BJ (cell line): ENCODE data around the gene JUNB. TPM values are rescaled to one million over a fixed set of nuclear protein-coding genes. Genes with fewer than 3 reads are reported as not detected.
A peak's percentile ranks its signal among the peaks of the same experiment; 100 is the strongest.

Experiments used
- CTCF ChIA-PET: fragments of 350-600 bp; formaldehyde crosslinking; extraction: SDS; loops from one replicate; lab custom pipeline; 2021; ENCODE audit warnings: antibody characterized with exemption, inconsistent platforms; lab: Yijun Ruan, JAX
- POLR2A ChIA-PET: fragments of 300-600 bp; sonication (Branson Sonifier 250); formaldehyde crosslinking; extraction: SDS; loops from one replicate; lab custom pipeline; 2021; ENCODE audit warnings: antibody characterized with exemption; lab: Charles Lee
- DNase-seq: peaks from one replicate; pipeline ENCODE4 v3.0.0-alpha.2; 2011; ENCODE audit warnings: low read depth
- H3K27me3 ChIP-seq: 2 replicates; pipeline ENCODE4 v1.6.0; 2011; ENCODE audit warnings: low read length; ENCODE audit not compliant: control insufficient read depth, insufficient read depth
- H3K36me3 ChIP-seq: 2 replicates; pipeline ENCODE4 v1.5.1; 2011; ENCODE audit warnings: low read length; ENCODE audit not compliant: control insufficient read depth, insufficient read depth
- H3K4me3 ChIP-seq: 2 replicates; pipeline ENCODE4 v1.5.1; 2011; ENCODE audit warnings: low read depth, mild to moderate bottlenecking, control low read depth, low read length
- polyA plus RNA-seq: library from polyadenylated mRNA; depleted of rRNA; stranded (reverse); fragments of >200 nt; gene quantifications from 2 replicates; pipeline ENCODE4 v1.2.3, GENCODE V29; 2011
- TF ChIP-seq, protein P1 (sequence below): IDR thresholded peaks from 2 replicates; pipeline ENCODE4 v1.5.1; 2011; ENCODE audit warnings: low read depth, mild to moderate bottlenecking, control low read depth, inconsistent platforms, low read length, moderate library complexity; ENCODE audit not compliant: insufficient read depth

Gene JUNB
- polyA plus RNA-seq, 1 experiment = 49.4 TPM

DNA sequence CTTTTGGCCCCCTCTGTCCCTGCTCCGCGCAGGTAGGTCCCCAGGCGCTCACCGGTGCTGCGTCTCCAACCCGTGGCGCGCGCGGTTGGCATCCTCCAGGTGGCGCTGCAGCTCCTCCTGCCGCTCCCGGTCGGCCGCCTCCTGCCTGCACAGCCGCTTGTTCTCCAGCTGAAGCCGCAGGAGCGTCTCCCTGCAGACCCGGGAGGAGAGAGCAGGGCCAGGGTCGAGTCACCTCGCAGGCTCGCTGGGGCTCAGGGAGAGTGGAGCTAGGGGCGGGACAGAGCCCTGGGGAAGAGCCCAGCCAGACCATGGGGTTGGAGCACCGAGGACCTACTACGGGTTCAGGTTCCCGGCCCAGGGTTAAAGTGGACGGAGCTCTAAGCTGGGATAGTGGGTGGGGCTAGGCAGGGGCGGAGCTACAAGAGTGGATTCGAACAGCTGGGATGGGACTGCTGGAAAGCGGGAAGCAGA, 25.2 kb upstream of the JUNB start:
- Histone ChIP-seq H3K4me3 (peak overlapping the region; percentile 49), H3K36me3 (peaks cover 6% of the 10 kb centered on the region), H3K27me3 (no peaks in the 10 kb centered on the region)
- CTCF ChIA-PET = interaction anchor here (0.6 to 28.6 kb wide), 31 partner anchors 8 to 202 kb away, joined by 3 to 874 read pairs (median 4); partner anchors contain the start of genes BEST2, DNASE2, FBXW9 and GET3
- TF ChIP-seq, protein P1, sequence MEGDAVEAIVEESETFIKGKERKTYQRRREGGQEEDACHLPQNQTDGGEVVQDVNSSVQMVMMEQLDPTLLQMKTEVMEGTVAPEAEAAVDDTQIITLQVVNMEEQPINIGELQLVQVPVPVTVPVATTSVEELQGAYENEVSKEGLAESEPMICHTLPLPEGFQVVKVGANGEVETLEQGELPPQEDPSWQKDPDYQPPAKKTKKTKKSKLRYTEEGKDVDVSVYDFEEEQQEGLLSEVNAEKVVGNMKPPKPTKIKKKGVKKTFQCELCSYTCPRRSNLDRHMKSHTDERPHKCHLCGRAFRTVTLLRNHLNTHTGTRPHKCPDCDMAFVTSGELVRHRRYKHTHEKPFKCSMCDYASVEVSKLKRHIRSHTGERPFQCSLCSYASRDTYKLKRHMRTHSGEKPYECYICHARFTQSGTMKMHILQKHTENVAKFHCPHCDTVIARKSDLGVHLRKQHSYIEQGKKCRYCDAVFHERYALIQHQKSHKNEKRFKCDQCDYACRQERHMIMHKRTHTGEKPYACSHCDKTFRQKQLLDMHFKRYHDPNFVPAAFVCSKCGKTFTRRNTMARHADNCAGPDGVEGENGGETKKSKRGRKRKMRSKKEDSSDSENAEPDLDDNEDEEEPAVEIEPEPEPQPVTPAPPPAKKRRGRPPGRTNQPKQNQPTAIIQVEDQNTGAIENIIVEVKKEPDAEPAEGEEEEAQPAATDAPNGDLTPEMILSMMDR = peak; percentile 88
- POLR2A ChIA-PET = interaction anchor here (0.6 to 1.2 kb wide), 3 partner anchors 26 to 30 kb away, joined by 3 to 5 read pairs (median 3); partner anchors contain the start of gene JUNB
- no peak for DNase-seq

- no peak for DNase-seq
- CTCF ChIA-PET = interaction anchor here (1.5 to 28.6 kb wide), 8 partner anchors 10 to 82 kb away, joined by 4 to 874 read pairs (median 41); partner anchors contain the start of genes BEST2, HOOK2, JUNB and PRDX2
- POLR2A ChIA-PET = no interaction called here
Measured at GRCh38 chr19:12767150-12767549, 24.1 kb upstream of the JUNB start.

DNA sequence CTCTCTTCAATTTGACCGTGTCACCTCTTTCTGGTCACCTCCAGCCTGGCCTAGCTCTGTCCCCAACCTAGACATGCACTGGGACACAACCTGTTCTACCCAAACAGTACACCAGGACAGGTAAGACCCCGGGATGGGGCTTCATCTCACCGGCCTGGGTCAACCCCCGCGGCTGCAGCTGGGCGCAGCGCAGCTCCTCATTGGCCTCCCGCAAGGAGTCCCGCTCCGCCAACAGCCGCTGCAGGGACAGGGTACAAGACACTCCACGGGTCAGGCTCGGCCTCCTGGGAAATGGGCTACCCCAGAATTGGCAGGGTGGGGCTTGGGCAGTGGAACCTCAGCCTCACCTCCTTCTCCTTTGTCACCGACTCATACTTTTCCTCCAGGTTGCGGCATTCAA, 23.6 kb upstream of the JUNB start:
- POLR2A ChIA-PET = no interaction called here
- TF ChIP-seq, protein P1 = no peak

More at GRCh38 chr19:12767150-12767549, 24.1 kb upstream of the JUNB start:
- H3K4me3 ChIP-seq = no peak overlapping the region
- H3K27me3 ChIP-seq = no peaks in the 10 kb centered on the region
- H3K36me3 ChIP-seq = peaks cover 6% of the 10 kb centered on the region
- TF ChIP-seq, protein P1 = no peak

GRCh38 chr19:12769689-12770088, 21.6 kb upstream of the JUNB start:
- TF ChIP-seq, protein P1 = no peak
- DNase-seq = no peak
- Histone ChIP-seq H3K4me3 (no peak overlapping the region), H3K27me3 (no peaks in the 10 kb centered on the region), H3K36me3 (peaks cover 2% of the 10 kb centered on the region)
- ChIA-PET CTCF (interaction anchor here (2.4 to 28.6 kb wide), 3 partner anchors 9 to 80 kb away, joined by 17 to 874 read pairs (median 355); partner anchors contain the start of genes JUNB, PRDX2, RNASEH2A and THSD8), POLR2A (no interaction called here)

More for the DNA sequence above, 23.6 kb upstream of the JUNB start:
- Histone ChIP-seq H3K4me3 (no peak overlapping the region), H3K36me3 (peaks cover 8% of the 10 kb centered on the region), H3K27me3 (no peaks in the 10 kb centered on the region)
- CTCF ChIA-PET = interaction anchor here (1.5 to 28.6 kb wide), 6 partner anchors 9 to 82 kb away, joined by 4 to 874 read pairs (median 64); partner anchors contain the start of genes BEST2, HOOK2, JUNB and PRDX2
- no peak for DNase-seq

DNA sequence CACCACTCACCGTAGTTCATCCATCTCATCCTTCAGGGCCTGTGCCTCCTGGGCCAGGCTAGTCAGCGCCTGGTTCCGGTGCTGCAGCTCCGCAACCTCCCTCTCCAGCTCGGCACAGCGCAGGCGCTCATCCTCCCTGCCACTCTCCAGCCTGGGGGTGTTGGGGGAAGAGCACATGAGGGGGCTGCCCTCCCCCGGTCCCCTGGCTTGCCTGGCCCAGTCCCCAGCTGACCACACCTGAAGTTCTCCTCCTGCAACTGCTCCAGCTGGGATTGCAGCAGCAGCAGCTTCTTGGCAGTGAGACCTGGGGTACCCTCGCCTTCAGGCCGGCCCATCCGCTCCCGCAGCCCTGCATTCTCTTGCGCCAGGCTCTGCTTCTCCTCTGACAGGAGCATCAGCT, 20.4 kb upstream of the JUNB start:
- DNase-seq = no peak
- ChIA-PET POLR2A (no interaction called here), CTCF (interaction anchor here (2.4 to 28.6 kb wide), 3 partner anchors 11 to 78 kb away, joined by 17 to 874 read pairs (median 355); partner anchors contain the start of genes JUNB, PRDX2, RNASEH2A and THSD8)
- Histone ChIP-seq H3K27me3 (no peaks in the 10 kb centered on the region), H3K36me3 (peaks cover 2% of the 10 kb centered on the region), H3K4me3 (no peak overlapping the region)
- TF ChIP-seq, protein P1 = no peak
